T-cell (primary cell): ENCODE measurements around the gene IFITM10. TPM values are rescaled to one million over a fixed set of nuclear protein-coding genes. Genes with fewer than 3 reads are reported as not detected.

Source experiments
- ATAC-seq, 4 experiments: fragments of 200-7000 bp in 3 of 4; fragments of 150-1000 bp in 1 of 4; cut with Tn5 transposase; replicated peaks in 1 of 4; 1 replicate in 3 of 4; 2 replicates in 1 of 4; pipeline ENCODE4 v1.10.0; 2021; ENCODE audit warnings: moderate library complexity in 3 of 4, mild to moderate bottlenecking in 2 of 4, moderate number of reproducible peaks in 1 of 4
- CTCF ChIA-PET, 2 donors: fragments of 300-600 bp; sonication (Branson Sonifier 250); formaldehyde crosslinking; loops; one replicate each; lab custom pipeline; 2022; ENCODE audit warnings: antibody characterized with exemption in 2 of 2; lab: Charles Lee
- POLR2A ChIA-PET, 2 donors: fragments of 300-600 bp; sonication (Branson Sonifier 250); formaldehyde crosslinking; loops; one replicate each; lab custom pipeline; 2022; ENCODE audit warnings: antibody characterized with exemption in 2 of 2; lab: Charles Lee
- DNase-seq, 35 experiments: peaks; one replicate each; pipeline versions ENCODE4 v3.0.0 to v3.0.0-alpha.2; 2013 to 2023
- H3K27ac ChIP-seq: one replicate; pipeline ENCODE4 v1.5.1; 2013; ENCODE audit warnings: low read length
- H3K27me3 ChIP-seq, 2 experiments: replicated peaks in 1 of 2; 1 replicate in 1 of 2; 2 replicates in 1 of 2; pipeline versions ENCODE4 v1.6.1 to v1.7.0; 2013; ENCODE audit warnings: low read length in 1 of 2, mixed read lengths in 1 of 2; ENCODE audit not compliant: control insufficient read depth in 2 of 2, insufficient read depth in 2 of 2; ENCODE audit errors: extremely low read depth in 1 of 2
- H3K36me3 ChIP-seq, 2 donors: 1 replicate in 1 of 2; 2 replicates in 1 of 2; pipeline versions ENCODE4 v1.6.1 to v1.7.0; 2013; ENCODE audit warnings: low read length in 1 of 2; ENCODE audit not compliant: control insufficient read depth in 2 of 2, insufficient read depth in 1 of 2; ENCODE audit errors: extremely low read depth in 1 of 2
- H3K4me1 ChIP-seq, 2 experiments: 1 replicate in 1 of 2; 2 replicates in 1 of 2; pipeline versions ENCODE4 v1.6.1 to v1.7.0; 2013; ENCODE audit warnings: low read length in 2 of 2, mixed read lengths in 1 of 2; ENCODE audit not compliant: insufficient read depth in 2 of 2, control insufficient read depth in 1 of 2; ENCODE audit errors: extremely low read depth in 1 of 2
- H3K4me3 ChIP-seq, 2 donors: 1 replicate in 1 of 2; 2 replicates in 1 of 2; pipeline versions ENCODE4 v1.5.1 to v1.7.0; 2013; ENCODE audit warnings: mild to moderate bottlenecking in 2 of 2, low read length in 1 of 2, moderate library complexity in 1 of 2; ENCODE audit not compliant: control insufficient read depth in 1 of 2; ENCODE audit errors: extremely low read depth in 1 of 2
- H3K9me3 ChIP-seq: 2 replicates; pipeline ENCODE4 v1.7.0; 2013
- H3K27ac Mint-ChIP-seq, 2 donors: one replicate each; pipeline ENCODE4 v1.8.0; 2020 to 2021; ENCODE audit warnings: mild to moderate bottlenecking in 2 of 2, mixed read lengths in 2 of 2
- H3K27me3 Mint-ChIP-seq, 2 donors: one replicate each; pipeline ENCODE4 v1.8.0; 2021 to 2022; ENCODE audit warnings: mixed read lengths in 2 of 2
- H3K36me3 Mint-ChIP-seq: one replicate; pipeline ENCODE4 v1.8.0; 2021; ENCODE audit warnings: mixed read lengths
- H3K4me1 Mint-ChIP-seq, 3 donors: one replicate each; pipeline ENCODE4 v1.8.0; 2020 to 2022; ENCODE audit warnings: mixed read lengths in 3 of 3, mild to moderate bottlenecking in 1 of 3
- H3K4me3 Mint-ChIP-seq, 3 donors: one replicate each; pipeline ENCODE4 v1.8.0; 2020 to 2022; ENCODE audit warnings: mild to moderate bottlenecking in 3 of 3, mixed read lengths in 3 of 3, moderate library complexity in 3 of 3
- H3K9me3 Mint-ChIP-seq, 3 donors: one replicate each; pipeline ENCODE4 v1.8.0; 2020 to 2022; ENCODE audit warnings: mixed read lengths in 3 of 3
- WGBS: methylation state at CpG from one replicate; pipeline ENCODE4 v1.1.5; 2013; ENCODE audit warnings: missing lambda C conversion rate; ENCODE audit not compliant: insufficient coverage; 5-methylcytosine and 5-hydroxymethylcytosine counted together
- total RNA-seq, 35 experiments: library from RNA in 6 of 35; stranded (reverse) in 6 of 35; fragments of 120-200 nt in 1 of 35; gene quantifications; one replicate each; pipeline versions ENCODE4 v1.2.1 to v1.2.4 and lab custom pipeline; 2013 to 2026

Gene IFITM10
- total RNA-seq, 5 donors from 2014 or later (not counting 1 experiment from before 2014, with no cell fraction given) = 0.72 to 4.2 (median 1.8) TPM

DNA sequence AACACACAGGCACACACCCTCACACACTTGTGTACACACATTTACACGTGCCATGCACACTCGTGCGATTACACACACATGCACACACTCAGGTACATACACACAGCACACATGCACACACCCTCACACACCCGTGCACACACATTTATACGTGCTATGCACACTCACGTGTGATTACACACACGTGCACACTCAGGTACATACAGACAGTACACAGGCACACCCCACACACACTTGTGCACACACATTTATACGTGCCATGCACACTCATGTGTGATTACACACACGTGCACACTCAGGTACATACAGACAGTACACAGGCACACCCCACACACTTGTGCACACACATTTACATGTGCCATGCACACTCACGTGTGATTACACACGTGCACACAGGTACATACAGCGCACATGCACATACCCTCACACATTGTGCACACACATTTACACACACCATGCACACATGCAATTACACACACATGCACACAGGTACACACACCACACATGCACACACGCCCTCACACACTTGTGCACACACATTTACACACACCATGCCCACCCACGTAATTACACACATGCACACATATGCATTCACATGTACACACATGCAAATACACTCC lies 4.6 kb downstream of the IFITM10 start:
- H3K27ac ChIP-seq = no peak overlapping the region
- ATAC-seq = no peak
- H3K4me3 Mint-ChIP-seq = no peak overlapping the region

GRCh38 chr11:1744891-1745700 lies 5.3 kb downstream of the IFITM10 start:
- no peak overlapping the region for H3K4me3 Mint-ChIP-seq
- no peaks in the 10 kb centered on the region for H3K9me3 Mint-ChIP-seq
- H3K27me3 ChIP-seq = peaks cover 0 to 19% of the 10 kb centered on the region in 2 experiments
- H3K36me3 ChIP-seq = peaks cover 0 to 4% of the 10 kb centered on the region in 2 donors
- H3K27ac ChIP-seq = no peak overlapping the region
- H3K27me3 Mint-ChIP-seq = peaks cover 8% of the 10 kb centered on the region in 2 donors
- ChIA-PET POLR2A (no interaction called here), CTCF (interaction anchor here in 1 of 2 donors (0.6 kb wide), 1 partner anchor 42 kb away, joined by 3 read pairs; no protein-coding TSS in a partner anchor)
- H3K4me1 ChIP-seq = peaks cover 4 to 14% of the 10 kb centered on the region in 2 experiments
- no peak overlapping the region for H3K27ac Mint-ChIP-seq
- H3K4me3 ChIP-seq = no peak overlapping the region
- H3K4me1 Mint-ChIP-seq = peaks cover 8 to 13% (median 10%) of the 10 kb centered on the region in 3 donors
- WGBS = 94% methylated on average over 13 of the region's 18 CpGs
- ATAC-seq (no peak), DNase-seq (no peak)
- H3K9me3 ChIP-seq = no peaks in the 10 kb centered on the region
- H3K36me3 Mint-ChIP-seq = no peaks in the 10 kb centered on the region

More for the DNA sequence above, 4.6 kb downstream of the IFITM10 start:
- H3K4me3 ChIP-seq = no peak overlapping the region
- ChIA-PET POLR2A (no interaction called here), CTCF (no interaction called here)
- no peaks in the 10 kb centered on the region for H3K9me3 ChIP-seq
- peaks cover 0 to 4% of the 10 kb centered on the region in 2 donors for H3K36me3 ChIP-seq
- Mint-ChIP-seq H3K36me3 (no peaks in the 10 kb centered on the region), H3K4me1 (peaks cover 13 to 20% (median 15%) of the 10 kb centered on the region in 3 donors), H3K27ac (no peak overlapping the region), H3K9me3 (no peaks in the 10 kb centered on the region), H3K27me3 (peaks cover 13% of the 10 kb centered on the region in 2 donors)
- H3K27me3 ChIP-seq = peaks cover 0 to 25% of the 10 kb centered on the region in 2 experiments
- no peak for DNase-seq
- 94% methylated on average over 14 of the region's 14 CpGs for WGBS
- H3K4me1 ChIP-seq = peaks cover 4 to 21% of the 10 kb centered on the region in 2 experiments

- Mint-ChIP-seq H3K27me3 (no peaks in the 10 kb centered on the region), H3K4me3 (no peak overlapping the region), H3K36me3 (no peaks in the 10 kb centered on the region), H3K9me3 (no peaks in the 10 kb centered on the region), H3K27ac (no peak overlapping the region), H3K4me1 (peaks cover under 1 to 5% (median 2%) of the 10 kb centered on the region in 3 donors)
- Histone ChIP-seq H3K9me3 (no peaks in the 10 kb centered on the region), H3K27me3 (peaks cover 2 to 16% of the 10 kb centered on the region in 2 experiments), H3K36me3 (peaks cover 0 to 4% of the 10 kb centered on the region in 2 donors), H3K27ac (no peak overlapping the region), H3K4me1 (peaks cover 1 to 6% of the 10 kb centered on the region in 2 experiments), H3K4me3 (no peak overlapping the region)
- POLR2A ChIA-PET = no interaction called here
- CTCF ChIA-PET = interaction anchor here in 1 of 2 donors (0.6 kb wide), 1 partner anchor 43 kb away, joined by 3 read pairs; no protein-coding TSS in a partner anchor
- DNase-seq (no peak), ATAC-seq (no peak)
- 90% methylated on average over 21 of the region's 23 CpGs for WGBS
These were observed 6.1 kb downstream of the IFITM10 start for GRCh38 chr11:1744137-1744886.

DNA sequence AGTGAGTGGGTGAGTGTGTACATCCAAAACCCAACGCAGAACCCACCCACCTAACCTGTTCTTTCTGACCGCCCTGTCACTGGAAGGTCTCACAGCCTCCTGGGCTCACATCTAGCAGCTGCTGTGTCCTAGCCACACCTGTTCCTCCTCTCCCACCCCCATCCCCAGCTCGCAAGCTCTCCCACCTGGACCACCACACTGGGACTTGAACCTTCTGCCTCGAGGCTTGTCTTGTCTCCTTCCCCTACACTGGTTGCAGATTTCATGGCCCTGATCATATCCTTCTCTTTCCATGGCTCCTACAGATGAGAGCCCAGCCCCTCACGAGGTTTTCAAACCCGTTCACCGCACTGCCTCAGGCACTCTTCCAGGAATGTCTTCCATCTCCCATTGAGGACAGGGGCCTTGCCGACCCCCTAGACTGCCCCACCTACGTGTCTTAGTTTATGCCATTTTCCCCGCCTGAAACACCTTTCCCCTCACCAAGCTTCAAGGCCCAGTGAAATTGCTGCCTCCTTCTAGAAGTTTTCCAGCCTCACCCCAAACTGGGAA lies 6.7 kb downstream of the IFITM10 start:
- Mint-ChIP-seq H3K36me3 (no peaks in the 10 kb centered on the region), H3K27me3 (no peaks in the 10 kb centered on the region), H3K9me3 (no peaks in the 10 kb centered on the region), H3K27ac (no peak overlapping the region), H3K4me3 (no peak overlapping the region), H3K4me1 (peaks cover 0 to 4% (median 2%) of the 10 kb centered on the region in 3 donors)
- Histone ChIP-seq H3K4me1 (peaks cover 0 to 2% of the 10 kb centered on the region in 2 experiments), H3K27ac (no peak overlapping the region), H3K4me3 (no peak overlapping the region), H3K36me3 (peaks cover 0 to 4% of the 10 kb centered on the region in 2 donors), H3K9me3 (no peaks in the 10 kb centered on the region), H3K27me3 (peaks cover 5 to 13% of the 10 kb centered on the region in 2 experiments)
- ATAC-seq (no peak), DNase-seq (no peak)
- CTCF ChIA-PET = no interaction called here
- WGBS = 78% methylated on average over 6 of the region's 10 CpGs
- POLR2A ChIA-PET = no interaction called here

DNA sequence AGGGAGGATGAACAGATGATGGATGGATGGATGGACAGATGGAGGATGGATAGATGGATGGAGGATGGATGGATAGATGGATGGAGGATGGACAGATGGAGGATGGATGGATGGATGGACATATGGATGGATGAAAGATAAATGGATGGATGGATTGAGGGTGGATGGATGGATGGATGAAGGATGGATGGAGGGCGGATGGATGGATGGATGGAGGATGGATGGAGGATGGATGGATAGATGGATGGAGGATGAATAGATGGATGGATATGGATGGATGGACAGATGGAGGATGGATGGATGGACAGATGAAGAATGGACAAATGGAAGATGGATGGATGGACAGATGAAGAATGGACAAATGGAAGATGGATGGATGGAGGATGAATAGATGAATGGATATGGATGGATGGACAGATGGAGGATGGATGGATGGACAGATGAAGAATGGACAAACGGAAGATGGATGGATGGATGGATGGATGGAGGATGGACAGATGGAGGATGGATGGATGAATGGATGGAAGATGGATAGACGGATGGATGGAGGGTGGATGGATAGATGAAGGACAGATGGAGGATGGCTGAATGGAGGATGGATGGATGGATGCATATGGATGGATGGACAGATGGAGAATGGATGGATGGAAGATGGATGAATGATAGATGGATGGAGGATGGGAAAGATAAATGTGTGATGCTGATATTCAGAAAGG lies 7.4 kb downstream of the IFITM10 start:
- ChIA-PET CTCF (interaction anchor here in 1 of 2 donors (1.0 kb wide), 1 partner anchor 33 kb away, joined by 4 read pairs; no protein-coding TSS in a partner anchor), POLR2A (no interaction called here)
- Histone ChIP-seq H3K4me3 (no peak overlapping the region), H3K36me3 (peaks cover 0 to 4% of the 10 kb centered on the region in 2 donors), H3K9me3 (no peaks in the 10 kb centered on the region), H3K27ac (no peak overlapping the region), H3K4me1 (no peaks in the 10 kb centered on the region), H3K27me3 (peaks cover 5 to 11% of the 10 kb centered on the region in 2 experiments)
- 88% methylated on average over 3 of the region's 3 CpGs for WGBS
- H3K27me3 Mint-ChIP-seq = no peaks in the 10 kb centered on the region
- no peak for ATAC-seq
- H3K4me1 Mint-ChIP-seq = peaks cover 0 to 4% (median 0%) of the 10 kb centered on the region in 3 donors
- no peak for DNase-seq
- H3K4me3 Mint-ChIP-seq = no peak overlapping the region
- no peak overlapping the region for H3K27ac Mint-ChIP-seq
- no peaks in the 10 kb centered on the region for H3K9me3 Mint-ChIP-seq
- H3K36me3 Mint-ChIP-seq = no peaks in the 10 kb centered on the region
